SU-DHL-6 (cell line): ENCODE results near the gene LCOR.

Experiments
- H2AFZ ChIP-seq: fragments of 200-600 bp; sonication (generic); 2 replicates; pipeline ENCODE4 v1.6.1; 2014; ENCODE audit warnings: low read depth, mild to moderate bottlenecking, moderate library complexity, mixed read lengths, antibody characterized with exemption, low read length; ENCODE audit not compliant: severe bottlenecking
- H3F3A ChIP-seq: fragments of 200-600 bp; shearing (Covaris generic); 2 replicates; pipeline ENCODE4 v1.6.0; 2016; ENCODE audit warnings: antibody characterized with exemption, mild to moderate bottlenecking; ENCODE audit not compliant: insufficient read depth
- H3K27ac ChIP-seq: fragments of 200-600 bp; sonication (generic); 2 replicates; pipeline ENCODE4 v1.5.1; 2016; ENCODE audit warnings: low read depth, mild to moderate bottlenecking, low read length, moderate library complexity, mixed read lengths
- H3K27me3 ChIP-seq: fragments of 200-600 bp; sonication (generic), shearing (Covaris generic); 2 replicates; pipeline ENCODE4 v1.6.0; 2014; ENCODE audit warnings: mild to moderate bottlenecking, low read length
- H3K36me3 ChIP-seq: fragments of 200-600 bp; sonication (generic); 2 replicates; pipeline ENCODE4 v1.6.1; 2014; ENCODE audit warnings: mild to moderate bottlenecking, low read length, mixed read lengths
- H3K4me2 ChIP-seq: fragments of 300-600, 200-600 bp; shearing (Covaris generic), sonication (generic); 2 replicates; pipeline ENCODE4 v1.6.0; 2014; ENCODE audit warnings: low read length, low read depth, mild to moderate bottlenecking; ENCODE audit not compliant: poor library complexity, severe bottlenecking
- H3K4me3 ChIP-seq: fragments of 200-600 bp; sonication (generic); 2 replicates; pipeline ENCODE4 v1.5.1; 2014; ENCODE audit warnings: antibody characterized with exemption, low read length, mild to moderate bottlenecking, mixed read lengths; ENCODE audit not compliant: insufficient read depth, poor library complexity, severe bottlenecking
- H3K79me2 ChIP-seq: fragments of 200-600 bp; sonication (generic); 2 replicates; pipeline ENCODE4 v1.6.1; 2014; ENCODE audit warnings: mild to moderate bottlenecking, low read length, moderate library complexity; ENCODE audit not compliant: insufficient read depth
- H3K9ac ChIP-seq: fragments of 200-600 bp; sonication (generic); 2 replicates; pipeline ENCODE4 v1.7.0; 2014; ENCODE audit warnings: mild to moderate bottlenecking, low read length
- H3K9me2 ChIP-seq: fragments of 200-600 bp; sonication (generic); replicated peaks from 2 replicates; pipeline ENCODE4 v1.6.1; 2014; ENCODE audit warnings: low read length; ENCODE audit not compliant: insufficient read depth
- H3K9me3 ChIP-seq: fragments of 200-600 bp; sonication (generic); 2 replicates; pipeline ENCODE4 v1.6.1; 2014; ENCODE audit warnings: low read length, mixed read lengths; ENCODE audit not compliant: insufficient read depth
- H4K20me1 ChIP-seq: fragments of 200-600 bp; sonication (generic); 2 replicates; pipeline ENCODE4 v1.6.1; 2014; ENCODE audit warnings: low read depth, mild to moderate bottlenecking, antibody characterized with exemption, low read length, moderate library complexity, mixed read lengths
- EZH2phosphoT487 ChIP-seq: fragments of 200-600 bp; sonication (generic), shearing (Covaris generic); conservative IDR thresholded peaks from 2 replicates; pipeline ENCODE4 v1.6.1; 2018; ENCODE audit warnings: mild to moderate bottlenecking, antibody characterized with exemption, low read length, moderate library complexity, mixed read lengths
- TF ChIP-seq, protein P1 (sequence below): fragments of 200-600 bp; sonication (generic); IDR thresholded peaks from one replicate; pipeline ENCODE4 v1.5.1; 2017; ENCODE audit warnings: antibody characterized with exemption, mild to moderate bottlenecking, low read length, moderate library complexity; ENCODE audit not compliant: insufficient read depth, poor library complexity, severe bottlenecking

The LCOR gene

DNA sequence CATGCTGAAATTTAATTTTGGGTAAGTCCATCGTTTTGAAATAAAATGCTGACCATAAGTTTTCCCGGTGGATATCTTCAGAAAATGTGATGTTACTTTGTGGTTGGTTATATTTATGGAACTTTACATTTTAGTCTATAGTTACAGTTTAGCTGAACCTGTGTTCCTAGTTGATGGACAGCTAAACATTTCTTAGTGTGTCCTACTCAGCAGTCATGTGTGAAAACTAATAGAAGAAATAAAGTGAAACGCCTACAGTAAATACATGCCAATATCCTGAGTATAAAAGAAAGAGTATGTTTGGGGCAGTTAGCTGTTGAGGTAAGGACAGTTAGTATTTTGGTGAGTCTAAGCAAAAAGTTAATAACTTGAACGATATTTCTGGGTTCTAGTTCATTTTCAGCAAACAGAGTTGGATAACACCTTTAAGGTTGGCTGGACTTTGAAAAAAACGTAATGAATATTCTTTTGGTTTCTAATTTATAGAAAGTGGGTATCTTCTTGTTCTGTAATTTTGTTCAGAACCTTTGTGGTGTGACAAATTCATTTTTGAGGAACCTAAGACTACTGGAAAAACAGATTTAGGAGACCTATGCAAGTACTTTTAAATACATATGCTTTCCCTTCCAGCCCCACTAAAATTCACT is 28.7 kb downstream of the LCOR start:
- no peak overlapping the region for H3K4me2 ChIP-seq
- no peaks in the 10 kb centered on the region for H3F3A ChIP-seq
- H4K20me1 ChIP-seq: peaks cover 7% of the 10 kb centered on the region; the same call in 1 of the 2 replicates
- no peak overlapping the region for H3K27ac ChIP-seq
- H3K4me3 ChIP-seq: no peak overlapping the region
- peaks cover 100% of the 10 kb centered on the region for H3K79me2 ChIP-seq
- H3K9me2 ChIP-seq: no peaks in the 10 kb centered on the region
- no peaks in the 10 kb centered on the region for H3K27me3 ChIP-seq
- no peak overlapping the region for H2AFZ ChIP-seq
- no peaks in the 10 kb centered on the region for H3K36me3 ChIP-seq
- no peaks in the 10 kb centered on the region for H3K9me3 ChIP-seq
- TF ChIP-seq, protein P1, sequence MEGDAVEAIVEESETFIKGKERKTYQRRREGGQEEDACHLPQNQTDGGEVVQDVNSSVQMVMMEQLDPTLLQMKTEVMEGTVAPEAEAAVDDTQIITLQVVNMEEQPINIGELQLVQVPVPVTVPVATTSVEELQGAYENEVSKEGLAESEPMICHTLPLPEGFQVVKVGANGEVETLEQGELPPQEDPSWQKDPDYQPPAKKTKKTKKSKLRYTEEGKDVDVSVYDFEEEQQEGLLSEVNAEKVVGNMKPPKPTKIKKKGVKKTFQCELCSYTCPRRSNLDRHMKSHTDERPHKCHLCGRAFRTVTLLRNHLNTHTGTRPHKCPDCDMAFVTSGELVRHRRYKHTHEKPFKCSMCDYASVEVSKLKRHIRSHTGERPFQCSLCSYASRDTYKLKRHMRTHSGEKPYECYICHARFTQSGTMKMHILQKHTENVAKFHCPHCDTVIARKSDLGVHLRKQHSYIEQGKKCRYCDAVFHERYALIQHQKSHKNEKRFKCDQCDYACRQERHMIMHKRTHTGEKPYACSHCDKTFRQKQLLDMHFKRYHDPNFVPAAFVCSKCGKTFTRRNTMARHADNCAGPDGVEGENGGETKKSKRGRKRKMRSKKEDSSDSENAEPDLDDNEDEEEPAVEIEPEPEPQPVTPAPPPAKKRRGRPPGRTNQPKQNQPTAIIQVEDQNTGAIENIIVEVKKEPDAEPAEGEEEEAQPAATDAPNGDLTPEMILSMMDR: no peak
- no peak for TF ChIP-seq EZH2phosphoT487
- H3K9ac ChIP-seq: no peak overlapping the region

DNA sequence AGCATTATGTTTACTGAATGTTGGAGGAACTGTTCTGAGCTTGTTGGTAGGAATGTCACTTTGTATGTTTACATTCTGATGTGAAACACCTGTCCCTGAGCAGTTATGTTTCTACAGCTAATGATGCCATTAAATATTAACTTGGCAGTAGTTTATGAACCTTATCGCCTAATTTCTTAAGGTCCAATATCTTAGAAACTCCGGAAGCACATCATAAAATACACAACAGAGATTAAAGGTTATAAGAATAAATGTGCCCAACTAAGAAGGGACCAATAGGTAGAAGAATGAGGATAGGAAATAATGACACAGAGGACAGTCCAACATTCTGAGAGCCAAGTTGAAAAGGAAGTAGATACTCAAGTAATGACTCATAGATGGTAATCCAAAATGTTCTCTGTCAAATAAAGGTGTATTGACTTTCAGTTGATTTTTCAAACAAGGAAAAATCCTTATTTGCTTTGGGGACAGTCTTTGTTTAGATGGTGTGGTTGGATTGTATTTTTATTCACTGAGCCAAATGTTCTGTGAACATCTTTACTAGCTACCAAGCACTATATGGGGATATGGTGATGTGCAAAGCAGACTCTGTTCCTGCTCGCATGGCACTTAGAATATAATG is 31.9 kb downstream of the LCOR start:
- TF ChIP-seq, protein P1: no peak
- TF ChIP-seq EZH2phosphoT487: no peak
- Histone ChIP-seq H3F3A (no peaks in the 10 kb centered on the region), H2AFZ (no peak overlapping the region), H3K79me2 (peaks cover 95% of the 10 kb centered on the region), H3K9ac (no peak overlapping the region), H3K36me3 (0 out of 2 replicates have a peak, but pooled peaks cover 4% of the 10 kb centered on the region), H3K9me2 (no peaks in the 10 kb centered on the region), H3K9me3 (no peaks in the 10 kb centered on the region), H3K4me3 (no peak overlapping the region), H3K27ac (no peak overlapping the region), H3K4me2 (no peak overlapping the region), H3K27me3 (no peaks in the 10 kb centered on the region), H4K20me1 (peaks cover 10% of the 10 kb centered on the region; the same call in 1 of the 2 replicates)

DNA sequence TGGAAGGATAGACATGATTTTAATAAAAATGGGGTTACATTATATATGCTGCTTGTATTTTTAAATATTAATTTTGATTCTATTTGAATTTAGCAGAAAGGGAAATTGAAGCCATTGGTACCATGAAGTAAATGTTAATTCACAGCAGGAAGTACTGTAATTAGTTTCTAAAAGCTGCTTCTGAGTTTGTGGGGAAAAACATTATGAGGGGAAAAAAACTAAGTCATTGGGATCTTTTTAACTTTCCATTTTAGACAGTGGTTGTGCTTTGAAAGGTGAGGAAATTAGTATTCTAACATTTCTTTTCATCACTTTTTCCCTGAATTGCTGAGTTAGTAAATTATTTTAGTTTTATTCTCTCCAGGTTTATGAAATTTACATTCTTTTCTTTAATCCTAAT is 41.0 kb downstream of the LCOR start:
- no peaks in the 10 kb centered on the region for H3K9me3 ChIP-seq
- H3K36me3 ChIP-seq: no peaks in the 10 kb centered on the region; the same call in 1 of the 2 replicates
- H3K4me3 ChIP-seq: no peak overlapping the region
- peaks cover 13% of the 10 kb centered on the region; the same call in 1 of the 2 replicates for H4K20me1 ChIP-seq
- no peak overlapping the region for H3K4me2 ChIP-seq
- no peaks in the 10 kb centered on the region for H3K9me2 ChIP-seq
- no peak overlapping the region for H2AFZ ChIP-seq
- H3K27ac ChIP-seq: no peak overlapping the region
- H3F3A ChIP-seq: 0 out of 2 replicates have a peak, but pooled peaks cover 5% of the 10 kb centered on the region
- no peaks in the 10 kb centered on the region for H3K27me3 ChIP-seq
- TF ChIP-seq, protein P1: no peak
- no peak for TF ChIP-seq EZH2phosphoT487
- no peak overlapping the region for H3K9ac ChIP-seq
- H3K79me2 ChIP-seq: peaks cover 97% of the 10 kb centered on the region
